A549 (cell line): ENCODE measurements around the gene ANO9. TPM values are rescaled to one million over a fixed set of nuclear protein-coding genes. Genes with fewer than 3 reads are reported as not detected.

Experiments
- ATAC-seq, 2 experiments: fragments of 200-7000 bp in 1 of 2; fragments of >200 bp in 1 of 2; cut with Nextera tagmentation in 1 of 2; cut with Tn5 transposase in 1 of 2; 3 replicates each; pipeline versions ENCODE4 v1.8.0 to v1.9.1; 2018 to 2020; ENCODE audit warnings: mild to moderate bottlenecking in 1 of 2, moderate library complexity in 1 of 2
- CTCF ChIA-PET: fragments of 300-600 bp; sonication (Branson Sonifier 250); formaldehyde crosslinking; extraction: SDS; loops from one replicate; lab custom pipeline; 2021; ENCODE audit warnings: antibody characterized with exemption, inconsistent platforms; lab: Yijun Ruan, JAX
- POLR2A ChIA-PET: fragments of 350-600 bp; formaldehyde crosslinking; extraction: SDS; loops from one replicate; lab custom pipeline; 2021; ENCODE audit warnings: antibody characterized with exemption, inconsistent platforms; lab: Yijun Ruan, JAX
- DNase-seq, 2 experiments: peaks; one replicate each; pipeline versions ENCODE4 v3.0.0 to v3.0.0-alpha.2; 2011 to 2016; ENCODE audit warnings: low read depth in 1 of 2, low spot score in 1 of 2
- FAIRE-seq: peaks from 2 replicates; lab custom pipeline; 2011; peaks lifted over from hg19 to GRCh38; lab: Jason Lieb, UNC
- H3K27ac ChIP-seq, 2 experiments: fragments of >200 bp; sonication (Bioruptor Twin); formaldehyde crosslinking; 3 replicates each; pipeline ENCODE4 v1.5.1; 2016 to 2017
- H3K4me1 ChIP-seq: fragments of >200 bp; sonication (Bioruptor Twin); formaldehyde crosslinking; 3 replicates; pipeline ENCODE4 v1.6.1; 2016
- H3K4me2 ChIP-seq: fragments of >200 bp; sonication (Bioruptor Twin); formaldehyde crosslinking; 3 replicates; pipeline ENCODE4 v1.6.1; 2016
- H3K4me3 ChIP-seq: fragments of >200 bp; sonication (Bioruptor Twin); formaldehyde crosslinking; 3 replicates; pipeline ENCODE4 v1.5.1; 2016
- H3K9me3 ChIP-seq: fragments of >200 bp; sonication (Bioruptor Twin); formaldehyde crosslinking; 3 replicates; pipeline ENCODE4 v1.6.1; 2016
- CEBPB ChIP-seq, 2 experiments: fragments of >200 bp in 1 of 2; sonication (Bioruptor Twin) in 1 of 2; formaldehyde crosslinking in 1 of 2; IDR thresholded peaks; 2 replicates each; pipeline ENCODE4 v1.6.1; 2012 to 2016
- CTCF ChIP-seq: fragments of >200 bp; sonication (Bioruptor Twin); formaldehyde crosslinking; IDR thresholded peaks from 3 replicates; pipeline ENCODE4 v1.5.1; 2016
- EHMT2 ChIP-seq: fragments of 200-600 bp; sonication (generic); IDR thresholded peaks from 2 replicates; pipeline ENCODE4 v1.6.1; 2016; ENCODE audit warnings: antibody characterized with exemption, low read depth, mild to moderate bottlenecking, moderate library complexity
- FOSL2 ChIP-seq, 2 experiments: fragments of 450-650 bp in 1 of 2; fragments of >200 bp in 1 of 2; sonication (Bioruptor Twin) in 1 of 2; formaldehyde crosslinking; IDR thresholded peaks; 2 replicates each; pipeline versions ENCODE4 v1.5.0 to v1.6.1; 2016 to 2020; ENCODE audit warnings: mild to moderate bottlenecking in 1 of 2, moderate library complexity in 1 of 2
- GATA3 ChIP-seq: IDR thresholded peaks from 2 replicates; pipeline ENCODE4 v1.6.1; 2012; ENCODE audit warnings: borderline replicate concordance
- HMGXB4 ChIP-seq: fragments of 250-450 bp; sonication (Bioruptor Pico); IDR thresholded peaks from 2 replicates; pipeline ENCODE4 v1.5.0; 2021; ENCODE audit warnings: mild to moderate bottlenecking, moderate library complexity, borderline replicate concordance
- HOXB5 ChIP-seq: fragments of 250-450 bp; sonication (Bioruptor Pico); IDR thresholded peaks from 2 replicates; pipeline ENCODE4 v1.5.0; 2020; ENCODE audit warnings: mild to moderate bottlenecking, moderate library complexity
- JUNB ChIP-seq: fragments of >200 bp; sonication (Bioruptor Twin); formaldehyde crosslinking; IDR thresholded peaks from 2 replicates; pipeline ENCODE4 v1.6.1; 2016
- KDM5A ChIP-seq: fragments of 200-600 bp; sonication (generic); IDR thresholded peaks from 2 replicates; pipeline ENCODE4 v1.6.1; 2016; ENCODE audit warnings: antibody characterized with exemption, mild to moderate bottlenecking
- NPAS2 ChIP-seq: fragments of 250-450 bp; sonication (Bioruptor Pico); IDR thresholded peaks from 2 replicates; pipeline ENCODE4 v1.8.0; 2022; ENCODE audit warnings: mild to moderate bottlenecking, moderate library complexity, borderline replicate concordance
- REST ChIP-seq: fragments of 200-600 bp; sonication (generic); IDR thresholded peaks from 2 replicates; pipeline ENCODE4 v1.6.1; 2016; ENCODE audit warnings: antibody characterized with exemption, mild to moderate bottlenecking, moderate library complexity
- SMC3 ChIP-seq: fragments of >200 bp; sonication (Bioruptor Twin); formaldehyde crosslinking; IDR thresholded peaks from 3 replicates; pipeline ENCODE4 v1.6.1; 2018; ENCODE audit warnings: inconsistent platforms
- ZFP36 ChIP-seq: fragments of 450-650 bp; IDR thresholded peaks from 2 replicates; pipeline ENCODE4 v1.6.1; 2014; ENCODE audit warnings: borderline replicate concordance; ENCODE audit not compliant: partially characterized antibody
- WGBS: methylation state at CpG from one replicate; pipeline ENCODE4 v1.1.6; 2017; ENCODE audit errors: missing lambda C conversion rate; 5-methylcytosine and 5-hydroxymethylcytosine counted together
- polyA plus RNA-seq, 4 experiments: library from polyadenylated mRNA; depleted of rRNA in 3 of 4; stranded (reverse); fragments of >200 nt; fragmentation: RNase III in 1 of 4; extraction: RNeasy Plus Mini Kit Qiagen cat#74134 plus additional on column Dnase treatment in 1 of 4; gene quantifications; 2 replicates in 3 of 4; 3 replicates in 1 of 4; pipeline ENCODE4 v1.2.3, GENCODE V29; 2011 to 2017

The ANO9 gene
- polyA plus RNA-seq, 2 of the 4 experiments (the other 2 are of a cell fraction) = 0.50 to 0.66 TPM

GRCh38 chr11:381501-382072 lies 60.2 kb downstream of the ANO9 start:
- POLR2A ChIA-PET = no interaction called here
- H3K27ac ChIP-seq = no peak overlapping the region
- DNase-seq (no peak), ATAC-seq (no peak), FAIRE-seq (no peak)
- no peak for TF ChIP-seq HOXB5 (CRISPR knock-in tag)
- TF ChIP-seq NPAS2 (CRISPR knock-in tag) = no peak
- TF ChIP-seq ZFP36 = no peak
- no peak for TF ChIP-seq CEBPB (IDR thresholded peaks at IDR 0.05)
- TF ChIP-seq EHMT2 = no peak
- no peak for TF ChIP-seq CTCF
- no peak for TF ChIP-seq KDM5A
- TF ChIP-seq FOSL2 (IDR thresholded peaks at IDR 0.05) = no peak
- TF ChIP-seq FOSL2 (CRISPR knock-in tag; IDR thresholded peaks at IDR 0.05) = no peak
- TF ChIP-seq REST = no peak
- CTCF ChIA-PET = no interaction called here
- H3K4me3 ChIP-seq = no peak overlapping the region
- H3K9me3 ChIP-seq = no peaks in the 10 kb centered on the region
- H3K4me2 ChIP-seq = no peak overlapping the region
- WGBS = 98% methylated on average over 13 of the region's 35 CpGs
- no peaks in the 10 kb centered on the region for H3K4me1 ChIP-seq

GRCh38 chr11:380996-381395 lies 60.8 kb downstream of the ANO9 start:
- FAIRE-seq (no peak), DNase-seq (no peak), ATAC-seq (no peak)
- H3K4me1 ChIP-seq = no peaks in the 10 kb centered on the region
- ChIA-PET CTCF (interaction anchor here (1.2 kb wide), 1 partner anchor 13 kb away, joined by 3 read pairs; no protein-coding TSS in a partner anchor), POLR2A (no interaction called here)
- H3K9me3 ChIP-seq = no peaks in the 10 kb centered on the region
- WGBS = 86% methylated on average over 5 of the region's 14 CpGs
- H3K4me2 ChIP-seq = no peak overlapping the region
- H3K27ac ChIP-seq = no peak overlapping the region
- H3K4me3 ChIP-seq = no peak overlapping the region
- TF ChIP-seq FOSL2 (IDR thresholded peaks at IDR 0.05) (no peak), FOSL2 (CRISPR knock-in tag; IDR thresholded peaks at IDR 0.05) (no peak)

- FAIRE-seq = no peak
- 94% methylated on average over 13 of the region's 23 CpGs for WGBS
- ATAC-seq = no peak
- H3K4me3 ChIP-seq = no peak overlapping the region
- H3K27ac ChIP-seq = no peak overlapping the region
- POLR2A ChIA-PET = no interaction called here
- TF ChIP-seq SMC3 = no peak
- TF ChIP-seq HMGXB4 (CRISPR knock-in tag) = no peak
- TF ChIP-seq ZFP36 = no peak
- no peak for TF ChIP-seq NPAS2 (CRISPR knock-in tag)
- no peak for TF ChIP-seq GATA3
- TF ChIP-seq JUNB = no peak
- TF ChIP-seq, all 56 proteins: peak for 0
- CTCF ChIA-PET = interaction anchor here (1.2 kb wide), 1 partner anchor 12 kb away, joined by 3 read pairs; no protein-coding TSS in a partner anchor
- no peaks in the 10 kb centered on the region for H3K9me3 ChIP-seq
- DNase-seq = no peak
- no peaks in the 10 kb centered on the region for H3K4me1 ChIP-seq
- H3K4me2 ChIP-seq = no peak overlapping the region
Observed at GRCh38 chr11:380491-380890, 61.3 kb downstream of the ANO9 start.
